CD4-positive, CD25-positive, alpha-beta regulatory T cell (primary cell): ENCODE data around the gene IFT52. TPM values are rescaled to one million over a fixed set of nuclear protein-coding genes. Genes with fewer than 3 reads are reported as not detected.

Experiments used
- ATAC-seq, 2 donors: fragments of 150-1000 bp; cut with Tn5 transposase; one replicate each; pipeline ENCODE4 v1.10.0; 2021; ENCODE audit warnings: low read depth in 2 of 2, moderate number of reproducible peaks in 2 of 2, moderate library complexity in 1 of 2
- DNase-seq, 3 donors: peaks; one replicate each; pipeline versions ENCODE4 v3.0.0 to v3.0.0-alpha.2; 2012 to 2022; ENCODE audit warnings: mixed read lengths in 1 of 3
- H3K27ac ChIP-seq: one replicate; pipeline ENCODE4 v1.7.0; 2013; ENCODE audit warnings: mild to moderate bottlenecking, low read length; ENCODE audit not compliant: insufficient read depth, poor library complexity, severe bottlenecking
- H3K27me3 ChIP-seq: one replicate; pipeline ENCODE4 v1.7.0; 2013; ENCODE audit warnings: low read length; ENCODE audit not compliant: control insufficient read depth, insufficient read depth
- H3K36me3 ChIP-seq: one replicate; pipeline ENCODE4 v1.7.0; 2013; ENCODE audit warnings: mild to moderate bottlenecking, low read length, moderate library complexity; ENCODE audit not compliant: control insufficient read depth, insufficient read depth
- H3K4me1 ChIP-seq: 2 replicates; pipeline ENCODE4 v1.7.0; 2013; ENCODE audit warnings: mild to moderate bottlenecking, low read length; ENCODE audit not compliant: insufficient read depth, control insufficient read depth, poor library complexity, severe bottlenecking
- H3K4me3 ChIP-seq: one replicate; pipeline ENCODE4 v1.7.0; 2013; ENCODE audit warnings: low read depth, mild to moderate bottlenecking, low read length, moderate library complexity
- H3K9me3 ChIP-seq, 2 experiments: 1 replicate in 1 of 2; 2 replicates in 1 of 2; pipeline ENCODE4 v1.7.0; 2013; ENCODE audit warnings: low read length in 2 of 2, mild to moderate bottlenecking in 1 of 2, moderate library complexity in 1 of 2; ENCODE audit not compliant: control insufficient read depth in 2 of 2
- H3K27ac Mint-ChIP-seq, 3 donors: one replicate each; pipeline ENCODE4 v1.8.0; 2020 to 2022; ENCODE audit warnings: mild to moderate bottlenecking in 3 of 3, mixed read lengths in 3 of 3, moderate library complexity in 2 of 3
- H3K27me3 Mint-ChIP-seq: one replicate; pipeline ENCODE4 v1.8.0; 2022; ENCODE audit warnings: mild to moderate bottlenecking, mixed read lengths
- H3K36me3 Mint-ChIP-seq: one replicate; pipeline ENCODE4 v1.8.0; 2020; ENCODE audit warnings: mixed read lengths
- H3K4me1 Mint-ChIP-seq, 4 donors: one replicate each; pipeline ENCODE4 v1.8.0; 2020 to 2022; ENCODE audit warnings: mixed read lengths in 4 of 4, mild to moderate bottlenecking in 1 of 4
- H3K4me3 Mint-ChIP-seq, 4 donors: one replicate each; pipeline ENCODE4 v1.8.0; 2020 to 2022; ENCODE audit warnings: mild to moderate bottlenecking in 4 of 4, mixed read lengths in 4 of 4, moderate library complexity in 3 of 4
- H3K9me3 Mint-ChIP-seq, 7 donors: one replicate each; pipeline ENCODE4 v1.8.0; 2020 to 2022; ENCODE audit warnings: mixed read lengths in 7 of 7, mild to moderate bottlenecking in 3 of 7, moderate library complexity in 2 of 7
- polyA plus RNA-seq, 4 donors: library from polyadenylated mRNA; unstranded; fragments of 300-500 nt; fragmentation: Illumina TruSeq; gene quantifications; one replicate each; pipeline ENCODE4 v1.2.3, GENCODE V29; 2021
- total RNA-seq: library from RNA; stranded (reverse); gene quantifications from one replicate; pipeline ENCODE4 v1.2.3, GENCODE V29; 2022

Gene IFT52
- total and polyA plus RNA-seq, 5 donors from 2014 or later, result 13.1 to 34.1 (median 27.8) TPM

GRCh38 chr20:43667341-43668132 is 76.8 kb downstream of the IFT52 start:
- ATAC-seq, result no peak
- peaks cover 0 to 14% (median 5%) of the 10 kb centered on the region in 4 donors for H3K4me1 Mint-ChIP-seq
- H3K36me3 Mint-ChIP-seq, result no peaks in the 10 kb centered on the region
- H3K27me3 ChIP-seq, result no peaks in the 10 kb centered on the region
- no peaks in the 10 kb centered on the region for H3K36me3 ChIP-seq
- H3K27me3 Mint-ChIP-seq, result peaks cover 18% of the 10 kb centered on the region
- H3K4me3 ChIP-seq, result no peak overlapping the region
- peaks cover 12% of the 10 kb centered on the region for H3K4me1 ChIP-seq
- H3K27ac Mint-ChIP-seq, result no peak overlapping the region
- H3K4me3 Mint-ChIP-seq, result peak overlapping the region; percentile 35 to 58 (median 50)
- H3K27ac ChIP-seq, result no peak overlapping the region
- peaks cover 0 to 2% (median 0%) of the 10 kb centered on the region in 7 donors for H3K9me3 Mint-ChIP-seq
- H3K9me3 ChIP-seq, result no peaks in the 10 kb centered on the region
- peak in 1 of 3 donors; percentile 18 for DNase-seq

DNA sequence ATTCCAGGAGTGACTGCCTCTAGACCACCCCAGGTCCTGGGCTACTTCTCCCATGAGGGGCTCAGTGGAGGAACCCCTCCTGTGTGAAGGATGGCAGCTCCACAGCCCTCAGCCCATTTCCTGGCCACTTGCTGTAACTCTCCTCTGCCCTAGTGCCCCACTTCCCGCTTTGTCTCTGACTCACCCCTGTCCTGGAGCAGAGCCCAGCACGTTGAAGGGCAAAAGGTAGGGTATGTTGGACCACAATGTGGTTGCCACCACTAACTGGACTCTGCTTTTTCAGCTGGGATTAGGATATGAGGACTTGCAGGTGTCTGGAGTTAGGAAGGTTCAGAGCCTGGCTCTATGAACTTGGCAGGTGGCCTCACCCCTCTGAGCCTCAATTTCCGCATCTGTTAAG is 78.6 kb downstream of the IFT52 start:
- no peak overlapping the region for H3K27ac Mint-ChIP-seq
- peaks cover 18% of the 10 kb centered on the region for H3K27me3 Mint-ChIP-seq
- ATAC-seq, result no peak
- H3K4me3 ChIP-seq, result no peak overlapping the region
- no peak overlapping the region for H3K4me3 Mint-ChIP-seq
- no peak overlapping the region for H3K27ac ChIP-seq
- H3K27me3 ChIP-seq, result no peaks in the 10 kb centered on the region
- H3K36me3 ChIP-seq, result no peaks in the 10 kb centered on the region
- peaks cover 12% of the 10 kb centered on the region for H3K4me1 ChIP-seq
- no peaks in the 10 kb centered on the region for H3K9me3 ChIP-seq
- peaks cover 0 to 14% (median 5%) of the 10 kb centered on the region in 4 donors for H3K4me1 Mint-ChIP-seq
- H3K36me3 Mint-ChIP-seq, result no peaks in the 10 kb centered on the region
- H3K9me3 Mint-ChIP-seq, result peaks cover 0 to 5% (median 2%) of the 10 kb centered on the region in 7 donors
- DNase-seq, result no peak

- no peaks in the 10 kb centered on the region for H3K27me3 ChIP-seq
- Mint-ChIP-seq H3K9me3 (peaks cover 0 to 8% (median 2%) of the 10 kb centered on the region in 7 donors), H3K27me3 (peaks cover 18% of the 10 kb centered on the region), H3K36me3 (no peaks in the 10 kb centered on the region), H3K27ac (peak overlapping the region in 1 of 3 donors; percentile 45), H3K4me1 (peaks cover 0 to 14% (median 5%) of the 10 kb centered on the region in 4 donors), H3K4me3 (peak overlapping the region in 1 of 4 donors; percentile 54)
- DNase-seq, result no peak
- no peaks in the 10 kb centered on the region for H3K36me3 ChIP-seq
- H3K4me1 ChIP-seq, result peaks cover 12% of the 10 kb centered on the region
- H3K4me3 ChIP-seq, result no peak overlapping the region
- H3K27ac ChIP-seq, result no peak overlapping the region
- no peaks in the 10 kb centered on the region for H3K9me3 ChIP-seq
- no peak for ATAC-seq
Measured at GRCh38 chr20:43670423-43670822, 79.7 kb downstream of the IFT52 start.

GRCh38 chr20:43676368-43676767 is 85.6 kb downstream of the IFT52 start:
- no peaks in the 10 kb centered on the region for H3K27me3 ChIP-seq
- H3K27ac ChIP-seq, result no peak overlapping the region
- Mint-ChIP-seq H3K4me1 (peaks cover 0 to 10% (median 2%) of the 10 kb centered on the region in 4 donors), H3K27ac (peak overlapping the region in 1 of 3 donors; percentile 67), H3K36me3 (peaks cover 3% of the 10 kb centered on the region), H3K27me3 (no peaks in the 10 kb centered on the region), H3K9me3 (peaks cover 0 to 11% (median 0%) of the 10 kb centered on the region in 7 donors), H3K4me3 (peak overlapping the region in 1 of 4 donors; percentile 84)
- H3K9me3 ChIP-seq, result no peaks in the 10 kb centered on the region
- no peak for ATAC-seq
- DNase-seq, result no peak
- no peaks in the 10 kb centered on the region for H3K36me3 ChIP-seq
- no peak overlapping the region for H3K4me3 ChIP-seq
- peaks cover under 1% of the 10 kb centered on the region for H3K4me1 ChIP-seq

DNA sequence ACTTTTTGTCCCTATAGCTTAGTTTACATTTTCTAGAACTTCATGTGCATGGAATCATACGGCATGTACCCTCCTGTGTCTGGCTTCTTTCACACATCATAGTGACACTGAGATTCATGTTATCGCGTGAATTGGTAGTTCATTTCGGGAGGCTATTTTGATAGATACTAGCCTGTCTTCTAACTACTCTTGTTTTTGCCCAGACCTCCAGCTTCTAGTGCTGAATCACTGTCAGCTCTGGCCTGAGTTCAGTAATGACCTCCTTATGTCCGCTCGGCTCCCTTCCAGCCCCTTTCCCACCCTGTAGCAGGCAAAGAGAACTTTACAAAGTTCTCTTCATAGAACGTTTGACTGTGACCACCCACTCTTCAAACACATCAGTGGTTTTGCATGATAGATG is 90.2 kb downstream of the IFT52 start:
- Mint-ChIP-seq H3K4me1 (peaks cover 0 to 20% (median 8%) of the 10 kb centered on the region in 4 donors), H3K36me3 (peaks cover 3% of the 10 kb centered on the region), H3K9me3 (peaks cover 0 to 3% (median 0%) of the 10 kb centered on the region in 7 donors), H3K27ac (peak overlapping the region in 2 of 3 donors; percentile 71 to 84), H3K4me3 (no peak overlapping the region), H3K27me3 (no peaks in the 10 kb centered on the region)
- Histone ChIP-seq H3K4me3 (no peak overlapping the region), H3K27me3 (no peaks in the 10 kb centered on the region), H3K4me1 (peaks cover 11% of the 10 kb centered on the region), H3K36me3 (no peaks in the 10 kb centered on the region), H3K27ac (no peak overlapping the region), H3K9me3 (no peaks in the 10 kb centered on the region)
- DNase-seq (no peak), ATAC-seq (no peak)

- no peaks in the 10 kb centered on the region for H3K27me3 ChIP-seq
- no peaks in the 10 kb centered on the region for H3K36me3 Mint-ChIP-seq
- DNase-seq (peak in 1 of 3 donors; percentile 30), ATAC-seq (peak; percentile 31 to 43)
- H3K4me1 Mint-ChIP-seq, result peaks cover 0 to 25% (median 8%) of the 10 kb centered on the region in 4 donors
- H3K9me3 Mint-ChIP-seq, result no peaks in the 10 kb centered on the region
- peaks cover 11% of the 10 kb centered on the region for H3K4me1 ChIP-seq
- peak overlapping the region; percentile 28 to 84 (median 71) for H3K27ac Mint-ChIP-seq
- peak overlapping the region; percentile 15 for H3K4me3 ChIP-seq
- H3K36me3 ChIP-seq, result no peaks in the 10 kb centered on the region
- H3K27me3 Mint-ChIP-seq, result no peaks in the 10 kb centered on the region
- H3K27ac ChIP-seq, result no peak overlapping the region
- H3K4me3 Mint-ChIP-seq, result peak overlapping the region in 2 of 4 donors; percentile 20 to 39
- H3K9me3 ChIP-seq, result no peaks in the 10 kb centered on the region
Measured at GRCh38 chr20:43681468-43681942, 90.8 kb downstream of the IFT52 start.

- no peaks in the 10 kb centered on the region for H3K27me3 Mint-ChIP-seq
- no peak overlapping the region for H3K27ac ChIP-seq
- H3K4me3 Mint-ChIP-seq, result peak overlapping the region in 2 of 4 donors; percentile 20 to 29
- no peaks in the 10 kb centered on the region for H3K36me3 ChIP-seq
- ATAC-seq, result peak; percentile 50 to 70
- peak in 1 of 3 donors; percentile 47 for DNase-seq
- no peaks in the 10 kb centered on the region for H3K36me3 Mint-ChIP-seq
- peak overlapping the region; percentile 15 for H3K4me3 ChIP-seq
- H3K9me3 ChIP-seq, result no peaks in the 10 kb centered on the region
- H3K9me3 Mint-ChIP-seq, result no peaks in the 10 kb centered on the region
- peak overlapping the region; percentile 28 to 71 (median 42) for H3K27ac Mint-ChIP-seq
- H3K4me1 Mint-ChIP-seq, result peaks cover 0 to 25% (median 8%) of the 10 kb centered on the region in 4 donors
- peaks cover 11% of the 10 kb centered on the region for H3K4me1 ChIP-seq
- no peaks in the 10 kb centered on the region for H3K27me3 ChIP-seq
Measured at GRCh38 chr20:43681991-43682410, 91.3 kb downstream of the IFT52 start.
